ENCODE measurements around the gene HERPUD2. TPM values are rescaled to one million over a fixed set of nuclear protein-coding genes. Genes with fewer than 3 reads are reported as not detected.
A peak's percentile ranks its signal among the peaks of the same experiment; 100 is the strongest.

Gene HERPUD2
- total RNA-seq, 2 donors from 2014 or later = 24.3 to 59.2 TPM

DNA sequence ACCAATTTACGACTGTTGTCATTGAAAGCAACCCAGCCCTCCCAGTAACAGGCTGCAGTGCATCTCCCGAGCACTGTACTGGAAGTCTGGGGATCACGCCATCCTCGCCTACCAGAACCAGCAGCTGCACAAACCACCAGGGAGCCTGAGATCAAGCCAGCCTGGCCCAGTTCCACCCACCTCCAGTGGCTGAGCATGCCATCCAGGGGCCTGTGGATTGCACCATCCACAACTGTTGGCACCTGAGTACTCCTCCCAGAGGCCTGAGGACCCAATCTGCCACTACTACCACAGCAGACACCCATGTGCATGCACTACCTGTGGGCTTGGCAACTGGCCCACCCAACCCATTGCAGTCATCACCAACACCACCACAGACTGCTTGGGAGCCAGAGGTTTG is 44.2 kb downstream of the HERPUD2 start:
- Histone ChIP-seq H3K27ac (no peak overlapping the region), H3K4me1 (ENCODE audit: control insufficient read depth in 1 of 2, low read depth in 2 of 2) (peaks cover 17 to 28% of the 10 kb centered on the region in 2 donors), H3K36me3 (no peaks in the 10 kb centered on the region), H3K27me3 (replicated peaks; ENCODE audit: insufficient read depth) (no peaks in the 10 kb centered on the region), H3K4me3 (no peak overlapping the region), H3K9me3 (no peaks in the 10 kb centered on the region)
- ATAC-seq (ENCODE audit: insufficient number of reproducible peaks, low FRiP score, low read depth) (no peak), DNase-seq (ENCODE audit: low spot score) (no peak)
- TF ChIP-seq, protein P1, sequence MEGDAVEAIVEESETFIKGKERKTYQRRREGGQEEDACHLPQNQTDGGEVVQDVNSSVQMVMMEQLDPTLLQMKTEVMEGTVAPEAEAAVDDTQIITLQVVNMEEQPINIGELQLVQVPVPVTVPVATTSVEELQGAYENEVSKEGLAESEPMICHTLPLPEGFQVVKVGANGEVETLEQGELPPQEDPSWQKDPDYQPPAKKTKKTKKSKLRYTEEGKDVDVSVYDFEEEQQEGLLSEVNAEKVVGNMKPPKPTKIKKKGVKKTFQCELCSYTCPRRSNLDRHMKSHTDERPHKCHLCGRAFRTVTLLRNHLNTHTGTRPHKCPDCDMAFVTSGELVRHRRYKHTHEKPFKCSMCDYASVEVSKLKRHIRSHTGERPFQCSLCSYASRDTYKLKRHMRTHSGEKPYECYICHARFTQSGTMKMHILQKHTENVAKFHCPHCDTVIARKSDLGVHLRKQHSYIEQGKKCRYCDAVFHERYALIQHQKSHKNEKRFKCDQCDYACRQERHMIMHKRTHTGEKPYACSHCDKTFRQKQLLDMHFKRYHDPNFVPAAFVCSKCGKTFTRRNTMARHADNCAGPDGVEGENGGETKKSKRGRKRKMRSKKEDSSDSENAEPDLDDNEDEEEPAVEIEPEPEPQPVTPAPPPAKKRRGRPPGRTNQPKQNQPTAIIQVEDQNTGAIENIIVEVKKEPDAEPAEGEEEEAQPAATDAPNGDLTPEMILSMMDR (IDR thresholded peaks at IDR 0.05) = no peak

DNA sequence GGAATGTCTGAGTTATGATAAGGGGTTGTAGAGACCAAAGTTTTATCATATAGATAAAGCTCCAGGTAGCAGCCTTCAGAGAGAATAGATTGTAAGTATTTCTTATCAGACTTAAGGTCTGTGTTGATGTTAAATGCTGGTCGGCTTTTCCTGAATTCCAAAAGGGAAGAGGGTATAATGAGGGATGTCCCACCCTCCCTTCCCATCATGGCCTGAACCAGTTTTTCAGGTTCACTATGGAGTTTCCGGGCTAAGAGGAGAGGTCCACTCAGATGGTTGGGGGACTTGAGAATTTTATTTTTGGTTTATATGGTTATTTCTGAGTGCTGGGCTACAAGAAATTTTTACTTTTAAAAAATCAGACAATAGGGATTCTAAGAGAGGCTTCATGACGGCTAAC is 45.2 kb downstream of the HERPUD2 start:
- H3K36me3 ChIP-seq = no peaks in the 10 kb centered on the region
- TF ChIP-seq, protein P1 (IDR thresholded peaks at IDR 0.05) = no peak

DNA sequence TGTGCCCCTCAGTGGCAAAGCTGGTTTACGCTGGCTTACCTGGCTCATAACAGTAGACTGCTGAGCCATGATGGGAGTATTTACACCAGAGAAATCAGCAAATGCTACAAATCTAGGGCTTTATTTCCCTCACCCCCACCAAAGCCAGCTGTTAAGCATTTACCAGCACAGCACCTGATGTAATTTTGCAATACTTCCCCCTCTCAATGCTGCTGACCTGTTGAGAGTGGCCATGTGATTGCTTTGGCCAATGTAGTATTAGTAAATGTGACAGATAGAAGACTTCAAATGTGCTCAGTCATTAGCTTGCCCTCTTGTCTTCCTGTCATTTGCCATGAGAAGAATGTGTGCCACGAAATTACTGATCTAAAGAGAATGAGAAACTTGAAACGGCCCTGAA is 46.6 kb downstream of the HERPUD2 start:
- Histone ChIP-seq H3K4me3 (no peak overlapping the region), H3K9me3 (no peaks in the 10 kb centered on the region), H3K27ac (no peak overlapping the region), H3K36me3 (no peaks in the 10 kb centered on the region), H3K4me1 (ENCODE audit: control insufficient read depth in 1 of 2, low read depth in 2 of 2) (peaks cover 24 to 41% of the 10 kb centered on the region in 2 donors), H3K27me3 (replicated peaks; ENCODE audit: insufficient read depth) (no peaks in the 10 kb centered on the region)
- TF ChIP-seq, protein P1 (IDR thresholded peaks at IDR 0.05) = no peak
- ATAC-seq (ENCODE audit: insufficient number of reproducible peaks, low FRiP score, low read depth) (no peak), DNase-seq (ENCODE audit: low spot score) (no peak)

More for the DNA sequence above, 45.2 kb downstream of the HERPUD2 start:
- DNase-seq (ENCODE audit: low spot score) (no peak), ATAC-seq (ENCODE audit: insufficient number of reproducible peaks, low FRiP score, low read depth) (no peak)
- no peaks in the 10 kb centered on the region for H3K27me3 ChIP-seq (replicated peaks; ENCODE audit: insufficient read depth)
- H3K4me3 ChIP-seq = no peak overlapping the region
- H3K27ac ChIP-seq = no peak overlapping the region
- no peaks in the 10 kb centered on the region for H3K9me3 ChIP-seq
- H3K4me1 ChIP-seq (ENCODE audit: control insufficient read depth in 1 of 2, low read depth in 2 of 2) = peaks cover 17 to 33% of the 10 kb centered on the region in 2 donors

DNA sequence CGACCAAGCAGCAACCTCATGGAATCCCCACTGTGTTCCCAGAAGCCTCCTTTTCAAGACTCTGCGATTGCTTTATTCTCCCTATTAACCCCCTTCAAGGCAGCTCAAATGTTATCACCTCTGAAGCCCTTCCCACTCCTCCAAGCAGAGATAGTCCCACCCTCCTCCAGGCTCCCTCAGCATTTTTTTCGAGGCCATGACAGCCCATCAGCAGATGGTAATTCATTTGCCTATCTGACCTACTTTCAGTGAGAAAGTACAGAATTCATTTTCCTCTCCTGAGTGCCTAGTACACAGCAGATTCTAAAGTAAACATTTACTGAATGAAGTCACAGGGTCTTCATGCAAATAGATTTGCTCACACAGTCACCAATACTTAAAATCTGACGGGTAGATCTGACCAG is 47.8 kb downstream of the HERPUD2 start:
- H3K27ac ChIP-seq = peak overlapping the region in 1 of 2 donors; percentile 11
- peaks cover 2% of the 10 kb centered on the region for H3K36me3 ChIP-seq
- no peaks in the 10 kb centered on the region for H3K27me3 ChIP-seq (replicated peaks; ENCODE audit: insufficient read depth)
- no peak for ATAC-seq (ENCODE audit: insufficient number of reproducible peaks, low FRiP score, low read depth)
- TF ChIP-seq, protein P1 (IDR thresholded peaks at IDR 0.05) = no peak
- no peak for DNase-seq (ENCODE audit: low spot score)
- H3K4me3 ChIP-seq = no peak overlapping the region
- H3K4me1 ChIP-seq (ENCODE audit: control insufficient read depth in 1 of 2, low read depth in 2 of 2) = peaks cover 24 to 41% of the 10 kb centered on the region in 2 donors
- H3K9me3 ChIP-seq = no peaks in the 10 kb centered on the region

GRCh38 chr7:35646289-35647023 is 48.5 kb downstream of the HERPUD2 start:
- DNase-seq (ENCODE audit: low spot score) (no peak), ATAC-seq (ENCODE audit: insufficient number of reproducible peaks, low FRiP score, low read depth) (no peak)
- peaks cover 3% of the 10 kb centered on the region for H3K36me3 ChIP-seq
- peaks cover 28 to 41% of the 10 kb centered on the region in 2 donors for H3K4me1 ChIP-seq (ENCODE audit: control insufficient read depth in 1 of 2, low read depth in 2 of 2)
- no peaks in the 10 kb centered on the region for H3K9me3 ChIP-seq
- H3K4me3 ChIP-seq = no peak overlapping the region
- H3K27me3 ChIP-seq (replicated peaks; ENCODE audit: insufficient read depth) = no peaks in the 10 kb centered on the region
- TF ChIP-seq, protein P1 (IDR thresholded peaks at IDR 0.05) = no peak
- H3K27ac ChIP-seq = no peak overlapping the region

All from thoracic aorta (tissue), 2 donors.